H1 (cell line): ENCODE measurements around the gene PHF14.
A peak's percentile ranks its signal among the peaks of the same experiment; 100 is the strongest.

Source experiments
- ASH2L ChIP-seq: fragments of 200-600, 300-600 bp; sonication (generic); IDR thresholded peaks from one replicate; pipeline ENCODE4 v1.7.1; 2017; ENCODE audit warnings: low read length
- CBX5 ChIP-seq: fragments of 300-800, 300-1000 bp; sonication (generic); IDR thresholded peaks from 2 replicates; pipeline ENCODE4 v1.7.1; 2016; ENCODE audit warnings: antibody characterized with exemption, low read length, low read depth
- EZH2 ChIP-seq: fragments of 200-600 bp; sonication (generic); IDR thresholded peaks from 2 replicates; pipeline ENCODE4 v1.7.1; 2012; ENCODE audit warnings: low read depth, mild to moderate bottlenecking, moderate library complexity, low read length, inconsistent platforms; ENCODE audit not compliant: severe bottlenecking
- KDM1A ChIP-seq: fragments of 200-600, 300-600 bp; sonication (generic); IDR thresholded peaks from 2 replicates; pipeline ENCODE4 v1.7.1; 2016; ENCODE audit warnings: mild to moderate bottlenecking, low read length, borderline replicate concordance
- KDM5A ChIP-seq: fragments of 200-600 bp; IDR thresholded peaks from 2 replicates; pipeline ENCODE4 v1.7.1; 2012; ENCODE audit warnings: mild to moderate bottlenecking, low read length, inconsistent platforms, mixed read lengths
- POLR2A ChIP-seq, 2 experiments: IDR thresholded peaks; 1 replicate in 1 of 2; 2 replicates in 1 of 2; pipeline ENCODE4 v1.6.1; 2011; ENCODE audit warnings: low read depth in 2 of 2, low read length in 2 of 2, mild to moderate bottlenecking in 2 of 2; ENCODE audit errors: control extremely low read depth in 1 of 2
- RAD21 ChIP-seq, 2 experiments: IDR thresholded peaks in 1 of 2; conservative IDR thresholded peaks in 1 of 2; 2 replicates each; pipeline ENCODE4 v1.6.1; 2011; ENCODE audit warnings: low read depth in 2 of 2, low read length in 2 of 2, improper control_type of control experiment in 1 of 2, inconsistent platforms in 1 of 2, mild to moderate bottlenecking in 1 of 2, moderate library complexity in 1 of 2
- SIN3A ChIP-seq, 2 experiments: IDR thresholded peaks in 1 of 2; conservative IDR thresholded peaks in 1 of 2; 2 replicates each; pipeline ENCODE4 v1.6.1; 2011 to 2012; ENCODE audit warnings: low read length in 2 of 2, improper control_type of control experiment in 1 of 2, low read depth in 1 of 2, mild to moderate bottlenecking in 1 of 2
- TAF1 ChIP-seq: IDR thresholded peaks from 2 replicates; pipeline ENCODE4 v1.6.1; 2011; ENCODE audit warnings: mild to moderate bottlenecking, low read depth, low read length
- ZNF274 ChIP-seq: IDR thresholded peaks from 2 replicates; pipeline ENCODE4 v1.7.0; 2012; ENCODE audit warnings: low read length, borderline replicate concordance; ENCODE audit errors: extremely low read depth
- TF ChIP-seq, protein P1 (sequence below), 3 experiments: IDR thresholded peaks; 1 replicate in 2 of 3; 2 replicates in 1 of 3; pipeline versions ENCODE4 v1.5.1 to v1.6.1; 2011; ENCODE audit warnings: low read length in 3 of 3, mild to moderate bottlenecking in 3 of 3, inconsistent platforms in 2 of 3, low read depth in 1 of 3, moderate library complexity in 1 of 3; ENCODE audit not compliant: insufficient read depth in 1 of 3; ENCODE audit errors: control extremely low read depth in 1 of 3

GRCh38 chr7:11212080-11212711 is 238.5 kb downstream of the PHF14 start:
- TF ChIP-seq, protein P1, sequence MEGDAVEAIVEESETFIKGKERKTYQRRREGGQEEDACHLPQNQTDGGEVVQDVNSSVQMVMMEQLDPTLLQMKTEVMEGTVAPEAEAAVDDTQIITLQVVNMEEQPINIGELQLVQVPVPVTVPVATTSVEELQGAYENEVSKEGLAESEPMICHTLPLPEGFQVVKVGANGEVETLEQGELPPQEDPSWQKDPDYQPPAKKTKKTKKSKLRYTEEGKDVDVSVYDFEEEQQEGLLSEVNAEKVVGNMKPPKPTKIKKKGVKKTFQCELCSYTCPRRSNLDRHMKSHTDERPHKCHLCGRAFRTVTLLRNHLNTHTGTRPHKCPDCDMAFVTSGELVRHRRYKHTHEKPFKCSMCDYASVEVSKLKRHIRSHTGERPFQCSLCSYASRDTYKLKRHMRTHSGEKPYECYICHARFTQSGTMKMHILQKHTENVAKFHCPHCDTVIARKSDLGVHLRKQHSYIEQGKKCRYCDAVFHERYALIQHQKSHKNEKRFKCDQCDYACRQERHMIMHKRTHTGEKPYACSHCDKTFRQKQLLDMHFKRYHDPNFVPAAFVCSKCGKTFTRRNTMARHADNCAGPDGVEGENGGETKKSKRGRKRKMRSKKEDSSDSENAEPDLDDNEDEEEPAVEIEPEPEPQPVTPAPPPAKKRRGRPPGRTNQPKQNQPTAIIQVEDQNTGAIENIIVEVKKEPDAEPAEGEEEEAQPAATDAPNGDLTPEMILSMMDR (IDR thresholded peaks at IDR 0.05; ENCODE audit: control extremely low read depth in 1 of 3, insufficient read depth in 1 of 3, low read depth in 1 of 3, low read length in 3 of 3): peak in 2 of 3 experiments; percentile 62 to 83; a peak in 3 of 4 replicates
- TF ChIP-seq POLR2A (IDR thresholded peaks at IDR 0.05; ENCODE audit: control extremely low read depth in 1 of 2, low read depth in 2 of 2, low read length in 2 of 2): no peak
- no peak for TF ChIP-seq KDM5A
- TF ChIP-seq KDM1A: no peak
- peak; percentile 87 to 88 for TF ChIP-seq RAD21 (IDR thresholded peaks at IDR 0.05 in 1 of 2, conservative IDR thresholded peaks at IDR 0.05 in 1 of 2; ENCODE audit: low read depth in 2 of 2, low read length in 2 of 2)
- TF ChIP-seq ZNF274: no peak
- TF ChIP-seq SIN3A (conservative IDR thresholded peaks at IDR 0.05 in 1 of 2, IDR thresholded peaks at IDR 0.05 in 1 of 2; ENCODE audit: low read depth in 1 of 2, low read length in 2 of 2): no peak
- no peak for TF ChIP-seq ASH2L
- no peak for TF ChIP-seq EZH2
- TF ChIP-seq CBX5: no peak
- no peak for TF ChIP-seq TAF1
